ENCODE measurements around the gene CAPN14.

CAPN14 gene

GRCh38 chr2:31241625-31242270 is 24.4 kb upstream of the CAPN14 start:
- no peak for DNase-seq (ENCODE audit: low read depth)

- DNase-seq (ENCODE audit: low read depth): no peak
Observed at GRCh38 chr2:31240381-31241365, 23.4 kb upstream of the CAPN14 start.

- peak; percentile 9 for DNase-seq (ENCODE audit: low read depth)
Observed at GRCh38 chr2:31239593-31240177, 22.4 kb upstream of the CAPN14 start.

- no peak for DNase-seq (ENCODE audit: low read depth)
Observed at GRCh38 chr2:31238906-31239592, 21.7 kb upstream of the CAPN14 start.

- DNase-seq (ENCODE audit: low read depth): no peak
Observed at GRCh38 chr2:31238126-31238905, 21.0 kb upstream of the CAPN14 start.

- DNase-seq (ENCODE audit: low read depth): no peak
Observed at GRCh38 chr2:31237348-31238017, 20.2 kb upstream of the CAPN14 start.

GRCh38 chr2:31236433-31237205 is 19.3 kb upstream of the CAPN14 start:
- no peak for DNase-seq (ENCODE audit: low read depth)

- DNase-seq (ENCODE audit: low read depth): peak; percentile 85
Observed at GRCh38 chr2:31235504-31235902, 18.2 kb upstream of the CAPN14 start.

GRCh38 chr2:31234683-31235503 is 17.6 kb upstream of the CAPN14 start:
- DNase-seq (ENCODE audit: low read depth): no peak

- peak; percentile 76 for DNase-seq (ENCODE audit: low read depth)
Observed at GRCh38 chr2:31233741-31234682, 16.7 kb upstream of the CAPN14 start, which contains the start of gene EHD3. TSS of gene EHD3 (plus strand) at chr2:31234152. CDS start at chr2:31234622, 470 bp downstream.

- no peak for DNase-seq (ENCODE audit: low read depth)
Observed at GRCh38 chr2:31233231-31233630, 15.9 kb upstream of the CAPN14 start.

- DNase-seq (ENCODE audit: low read depth): no peak
Observed at GRCh38 chr2:31232586-31232985, 15.3 kb upstream of the CAPN14 start.

GRCh38 chr2:31231571-31232302 is 14.4 kb upstream of the CAPN14 start:
- no peak for DNase-seq (ENCODE audit: low read depth)

GRCh38 chr2:31230751-31231150 is 13.4 kb upstream of the CAPN14 start:
- DNase-seq (ENCODE audit: low read depth): no peak

- DNase-seq (ENCODE audit: low read depth): no peak
Observed at GRCh38 chr2:31228717-31229116, 11.4 kb upstream of the CAPN14 start.

- DNase-seq (ENCODE audit: low read depth): no peak
Observed at GRCh38 chr2:31227711-31228125, 10.4 kb upstream of the CAPN14 start.

GRCh38 chr2:31227110-31227509 is 9.8 kb upstream of the CAPN14 start:
- no peak for DNase-seq (ENCODE audit: low read depth)
